Hepatic stellate cell (primary cell): ENCODE data around the gene TSPAN9.
A peak's percentile ranks its signal among the peaks of the same experiment; 100 is the strongest.

Experiments used
- DNase-seq: peaks from one replicate; pipeline ENCODE4 v3.0.0; 2011; ENCODE audit warnings: low spot score

Gene TSPAN9

GRCh38 chr12:3076730-3077571, at the start of gene TSPAN9:
Gene TSPAN9, plus strand, starts transcription at chr12:3077379. Its CDS starts 123,815 bp downstream, at chr12:3201194.
- DNase-seq: peak; percentile 86

- DNase-seq: no peak
These were observed 49.1 kb upstream of the TSPAN9 start for GRCh38 chr12:3028108-3028507.

- DNase-seq: no peak
These were observed 46.3 kb upstream of the TSPAN9 start for GRCh38 chr12:3030821-3031429.

- DNase-seq: no peak
These were observed 45.0 kb upstream of the TSPAN9 start for GRCh38 chr12:3032161-3032560.

GRCh38 chr12:3032770-3033538, 44.2 kb upstream of the TSPAN9 start:
- DNase-seq: no peak

- DNase-seq: no peak
These were observed 43.7 kb upstream of the TSPAN9 start for GRCh38 chr12:3033539-3033867.

- peak; percentile 86 for DNase-seq
These were observed 43.0 kb upstream of the TSPAN9 start for GRCh38 chr12:3034067-3034750.

- peak; percentile 39 for DNase-seq
These were observed 42.0 kb upstream of the TSPAN9 start for GRCh38 chr12:3035171-3035570.

GRCh38 chr12:3035815-3036702, 41.1 kb upstream of the TSPAN9 start:
- peak; percentile 39 for DNase-seq

- no peak for DNase-seq
These were observed 40.1 kb upstream of the TSPAN9 start for GRCh38 chr12:3036901-3037600.

GRCh38 chr12:3038166-3038565, 39.0 kb upstream of the TSPAN9 start:
- DNase-seq: no peak

GRCh38 chr12:3038926-3039510, 38.2 kb upstream of the TSPAN9 start:
- DNase-seq: no peak

- DNase-seq: no peak
These were observed 37.0 kb upstream of the TSPAN9 start for GRCh38 chr12:3040026-3040656.

GRCh38 chr12:3040663-3041544, 36.3 kb upstream of the TSPAN9 start:
- DNase-seq: no peak

GRCh38 chr12:3041558-3042164, 35.5 kb upstream of the TSPAN9 start:
- DNase-seq: peak; percentile 93

- DNase-seq: no peak
These were observed 34.8 kb upstream of the TSPAN9 start for GRCh38 chr12:3042394-3042793.

- no peak for DNase-seq
These were observed 34.4 kb upstream of the TSPAN9 start for GRCh38 chr12:3042826-3043225.

- DNase-seq: no peak
These were observed 33.8 kb upstream of the TSPAN9 start for GRCh38 chr12:3043406-3043805.
